H1 (cell line): ENCODE data around the gene PRR30. TPM values are rescaled to one million over a fixed set of nuclear protein-coding genes. Genes with fewer than 3 reads are reported as not detected.

Experiments used
- ASH2L ChIP-seq: fragments of 200-600, 300-600 bp; sonication (generic); IDR thresholded peaks from one replicate; pipeline ENCODE4 v1.7.1; 2017; ENCODE audit warnings: low read length
- ATF2 ChIP-seq: IDR thresholded peaks from 2 replicates; pipeline ENCODE4 v1.6.1; 2012; ENCODE audit warnings: low read length, inconsistent platforms
- CEBPB ChIP-seq: IDR thresholded peaks from 2 replicates; pipeline ENCODE4 v1.6.1; 2012; ENCODE audit warnings: low read depth, low read length
- CHD1 ChIP-seq: IDR thresholded peaks from 2 replicates; pipeline ENCODE4 v1.6.1; 2012; ENCODE audit warnings: low read depth, low read length, improper control_type of control experiment
- KDM1A ChIP-seq: fragments of 200-600, 300-600 bp; sonication (generic); IDR thresholded peaks from 2 replicates; pipeline ENCODE4 v1.7.1; 2016; ENCODE audit warnings: mild to moderate bottlenecking, low read length, borderline replicate concordance
- KDM4A ChIP-seq: IDR thresholded peaks from one replicate; pipeline ENCODE4 v1.7.1; 2012; ENCODE audit warnings: low read depth, mild to moderate bottlenecking, moderate library complexity, low read length, inconsistent platforms; ENCODE audit not compliant: severe bottlenecking
- PHF8 ChIP-seq: fragments of 200-600 bp; sonication (generic); conservative IDR thresholded peaks from 2 replicates; pipeline ENCODE4 v1.7.1; 2012; ENCODE audit warnings: low read depth, mild to moderate bottlenecking, inconsistent platforms, low read length, moderate library complexity
- POLR2A ChIP-seq, 2 experiments: IDR thresholded peaks; 1 replicate in 1 of 2; 2 replicates in 1 of 2; pipeline ENCODE4 v1.6.1; 2011; ENCODE audit warnings: low read depth in 2 of 2, low read length in 2 of 2, mild to moderate bottlenecking in 2 of 2; ENCODE audit errors: control extremely low read depth in 1 of 2
- RBBP5 ChIP-seq: IDR thresholded peaks from 2 replicates; pipeline ENCODE4 v1.7.1; 2012; ENCODE audit warnings: low read depth, mild to moderate bottlenecking, inconsistent platforms, low read length, moderate library complexity, borderline replicate concordance
- SP2 ChIP-seq: IDR thresholded peaks from 2 replicates; pipeline ENCODE4 v1.6.1; 2012; ENCODE audit warnings: mild to moderate bottlenecking, low read length, inconsistent platforms
- SP4 ChIP-seq: IDR thresholded peaks from 2 replicates; pipeline ENCODE4 v1.6.1; 2012; ENCODE audit warnings: low read length, inconsistent platforms
- TAF1 ChIP-seq: IDR thresholded peaks from 2 replicates; pipeline ENCODE4 v1.6.1; 2011; ENCODE audit warnings: mild to moderate bottlenecking, low read depth, low read length
- polyA plus RNA-seq, 7 experiments: library from polyadenylated mRNA; depleted of rRNA in 3 of 7; stranded (reverse) in 5 of 7; unstranded in 2 of 7; fragments of >200 nt in 5 of 7; fragments of 200-250 nt in 2 of 7; gene quantifications; 1 replicate in 5 of 7; 2 replicates in 1 of 7; 4 replicates in 1 of 7; pipeline versions ENCODE4 v1.2.1 to v1.2.3, GENCODE V29; 2011 to 2013; ENCODE audit warnings: missing spikeins in 2 of 7, mixed read lengths in 2 of 7
- total RNA-seq: library from RNA; stranded (reverse); fragmentation: NEBNext Ultra II Directional; extraction: Animal tissue kit (Norgen Biotek cat#: 25700); gene quantifications from 2 replicates; pipeline ENCODE4 v1.2.1, GENCODE V29; 2021

PRR30 gene
- total and polyA plus RNA-seq, 2 of the 8 experiments (the other 6 are each of a cell fraction or from before 2014, with no cell fraction given) = not detected

GRCh38 chr2:27123302-27124150 is 15.7 kb downstream of the PRR30 start, which contains the start of gene ABHD1 (continued):
- 0 out of 2 replicates have a peak, but pooled peaks have one; percentile 40 for TF ChIP-seq TAF1
- TF ChIP-seq KDM1A = no peak
- peak; percentile 97 for TF ChIP-seq KDM4A
- peak in 1 of 2 experiments; percentile 72; a peak in 2 of 3 replicates for TF ChIP-seq POLR2A (IDR thresholded peaks at IDR 0.05; ENCODE audit: control extremely low read depth in 1 of 2, low read depth in 2 of 2, low read length in 2 of 2)
- no peak for TF ChIP-seq SP2
- TF ChIP-seq ASH2L = no peak
- TF ChIP-seq ATF2 = no peak
- TF ChIP-seq SP4 = peak; percentile 61; the same call in 1 of the 2 replicates
- no peak for TF ChIP-seq CHD1
- TF ChIP-seq CEBPB = peak; percentile 32; the same call in 1 of the 2 replicates
- peak; percentile 56; the same call in 1 of the 2 replicates for TF ChIP-seq RBBP5
- TF ChIP-seq PHF8 = peak; percentile 64
